CD14-positive monocyte (primary cell): Measurements from ENCODE around the gene KLF6. TPM values are rescaled to one million over a fixed set of nuclear protein-coding genes. Genes with fewer than 3 reads are reported as not detected.

Experiments used
- DNase-seq, 3 donors: peaks; one replicate each; pipeline ENCODE4 v3.0.0-alpha.2; 2011 to 2022
- H2AFZ ChIP-seq: 2 replicates; pipeline ENCODE4 v1.6.0; 2012; ENCODE audit warnings: mild to moderate bottlenecking, low read depth, low read length, inconsistent platforms; ENCODE audit not compliant: insufficient read depth, poor library complexity, severe bottlenecking
- H3K27ac ChIP-seq, 2 donors: 1 replicate in 1 of 2; 2 replicates in 1 of 2; pipeline ENCODE4 v1.5.1; 2012 to 2013; ENCODE audit warnings: low read length in 2 of 2, control low read depth in 1 of 2, inconsistent platforms in 1 of 2, low read depth in 1 of 2, mild to moderate bottlenecking in 1 of 2
- H3K27me3 ChIP-seq, 2 donors: one replicate each; pipeline versions ENCODE4 v1.6.0 to v1.6.1; 2011 to 2013; ENCODE audit warnings: low read length in 2 of 2; ENCODE audit not compliant: control insufficient read depth in 2 of 2, insufficient read depth in 2 of 2
- H3K36me3 ChIP-seq, 2 donors: replicated peaks in 1 of 2; 1 replicate in 1 of 2; 2 replicates in 1 of 2; pipeline versions ENCODE4 v1.5.1 to v1.6.1; 2012 to 2013; ENCODE audit warnings: low read length in 2 of 2, control low read depth in 1 of 2, inconsistent platforms in 1 of 2, mild to moderate bottlenecking in 1 of 2; ENCODE audit not compliant: insufficient read depth in 2 of 2, control insufficient read depth in 1 of 2
- H3K4me1 ChIP-seq, 2 donors: 1 replicate in 1 of 2; 2 replicates in 1 of 2; pipeline versions ENCODE4 v1.5.1 to v1.6.1; 2012 to 2013; ENCODE audit warnings: low read length in 2 of 2, control low read depth in 1 of 2, inconsistent platforms in 1 of 2, mild to moderate bottlenecking in 1 of 2, moderate library complexity in 1 of 2; ENCODE audit not compliant: insufficient read depth in 2 of 2, control insufficient read depth in 1 of 2
- H3K4me2 ChIP-seq: replicated peaks from 2 replicates; pipeline ENCODE3; 2012; ENCODE audit warnings: low read length, moderate library complexity, mild to moderate bottlenecking; ENCODE audit not compliant: poor library complexity, severe bottlenecking; ENCODE audit errors: extremely low read depth
- H3K4me3 ChIP-seq, 3 experiments: fragments of 200-600 bp in 1 of 3; sonication (generic) in 1 of 3; replicated peaks in 1 of 3; 1 replicate in 2 of 3; 2 replicates in 1 of 3; pipeline ENCODE4 v1.5.1; 2011 to 2013; ENCODE audit warnings: low read length in 3 of 3, mild to moderate bottlenecking in 3 of 3, control low read depth in 2 of 3, low read depth in 2 of 3, inconsistent platforms in 1 of 3, moderate library complexity in 1 of 3
- H3K79me2 ChIP-seq: 2 replicates; pipeline ENCODE4 v1.6.0; 2012; ENCODE audit warnings: mild to moderate bottlenecking, control low read depth, inconsistent platforms, low read length, moderate library complexity; ENCODE audit not compliant: insufficient read depth
- H3K9ac ChIP-seq: 2 replicates; pipeline ENCODE4 v1.6.0; 2017; ENCODE audit warnings: low read length, mild to moderate bottlenecking; ENCODE audit not compliant: insufficient read depth, poor library complexity, severe bottlenecking
- H3K9me3 ChIP-seq, 2 donors: replicated peaks in 1 of 2; 1 replicate in 1 of 2; 2 replicates in 1 of 2; pipeline versions ENCODE4 v1.5.1 to v1.6.1; 2012 to 2013; ENCODE audit warnings: low read length in 2 of 2, control low read depth in 1 of 2; ENCODE audit not compliant: control insufficient read depth in 1 of 2, insufficient read depth in 1 of 2
- H4K20me1 ChIP-seq: 2 replicates; pipeline ENCODE4 v1.6.0; 2012; ENCODE audit warnings: mild to moderate bottlenecking, low read length, control low read depth, moderate library complexity; ENCODE audit not compliant: insufficient read depth
- H3K27ac Mint-ChIP-seq, 7 donors: one replicate each; pipeline ENCODE4 v1.8.0; 2020; ENCODE audit warnings: mild to moderate bottlenecking in 7 of 7, mixed read lengths in 7 of 7, moderate library complexity in 6 of 7, inconsistent platforms in 2 of 7
- H3K27me3 Mint-ChIP-seq, 3 donors: one replicate each; pipeline ENCODE4 v1.8.0; 2021 to 2022; ENCODE audit warnings: low read depth in 3 of 3, mild to moderate bottlenecking in 3 of 3, mixed read lengths in 3 of 3, moderate library complexity in 3 of 3, inconsistent platforms in 1 of 3
- H3K36me3 Mint-ChIP-seq, 2 donors: one replicate each; pipeline ENCODE4 v1.8.0; 2020; ENCODE audit warnings: mixed read lengths in 2 of 2, inconsistent platforms in 1 of 2, mild to moderate bottlenecking in 1 of 2
- H3K4me1 Mint-ChIP-seq: one replicate; pipeline ENCODE4 v1.8.0; 2020; ENCODE audit warnings: mild to moderate bottlenecking, mixed read lengths
- H3K4me3 Mint-ChIP-seq, 2 donors: one replicate each; pipeline ENCODE4 v1.8.0; 2020; ENCODE audit warnings: mild to moderate bottlenecking in 2 of 2, mixed read lengths in 2 of 2, moderate library complexity in 1 of 2
- H3K9me3 Mint-ChIP-seq, 7 donors: one replicate each; pipeline ENCODE4 v1.8.0; 2020 to 2022; ENCODE audit warnings: mixed read lengths in 7 of 7, mild to moderate bottlenecking in 6 of 7, moderate library complexity in 6 of 7, inconsistent platforms in 2 of 7
- WGBS: methylation state at CpG from one replicate; pipeline ENCODE4 v1.1.5; 2013; ENCODE audit warnings: missing lambda C conversion rate; ENCODE audit not compliant: insufficient coverage; 5-methylcytosine and 5-hydroxymethylcytosine counted together
- intact Hi-C, 2 donors: fragments of 100-400 bp; cut with micrococcal nuclease; formaldehyde crosslinking; loops; one replicate each; pipeline versions ENCODE4 v1.15.0 to v1.15.1; 2023
- polyA plus RNA-seq, 3 donors: library from polyadenylated mRNA; depleted of rRNA in 1 of 3; unstranded in 2 of 3; stranded (reverse) in 1 of 3; fragments of 300-500 nt in 2 of 3; fragments of >200 nt in 1 of 3; fragmentation: Illumina TruSeq in 2 of 3; gene quantifications; 1 replicate in 2 of 3; 2 replicates in 1 of 3; pipeline ENCODE4 v1.2.3, GENCODE V29; 2012 to 2021
- TF ChIP-seq, protein P1 (sequence below): fragments of 200-600 bp; IDR thresholded peaks from one replicate; pipeline ENCODE4 v1.8.0; 2022; ENCODE audit warnings: antibody characterized with exemption, mild to moderate bottlenecking

KLF6 gene
- polyA plus RNA-seq, 3 donors, result 436 to 510 (median 499) TPM

DNA sequence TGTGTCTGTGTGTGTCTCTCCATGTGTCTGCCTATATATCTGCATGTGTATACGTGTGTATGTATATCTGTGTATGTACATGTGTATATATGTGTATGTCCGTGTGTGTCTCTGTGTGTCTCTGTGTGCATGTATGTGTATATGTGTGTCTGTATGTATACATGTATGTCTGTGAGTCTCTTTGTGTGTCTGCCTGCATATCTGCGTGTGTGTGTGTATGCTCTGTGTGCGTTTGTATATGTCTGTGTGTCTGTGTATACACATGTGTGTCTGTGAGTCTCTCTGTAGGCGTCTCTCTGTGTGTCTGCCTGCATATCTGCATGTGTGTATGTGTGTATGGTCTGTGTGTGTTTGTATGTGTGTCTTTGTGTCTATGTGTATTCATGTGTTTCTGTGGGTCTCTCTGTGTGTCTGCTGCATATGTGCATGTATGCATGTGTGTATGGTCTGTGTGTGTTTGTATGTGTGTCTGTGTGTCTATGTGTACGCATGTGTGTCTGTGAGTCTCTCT is 23.7 kb upstream of the KLF6 start:
- no peak for DNase-seq
- H4K20me1 ChIP-seq, result no peaks in the 10 kb centered on the region
- H3K4me2 ChIP-seq, result no peak overlapping the region
- no peaks in the 10 kb centered on the region for H3K27me3 ChIP-seq
- peaks cover 57 to 60% of the 10 kb centered on the region in 2 donors for H3K4me1 ChIP-seq
- no peaks in the 10 kb centered on the region for H3K9me3 ChIP-seq
- Mint-ChIP-seq H3K4me1 (peaks cover 25% of the 10 kb centered on the region), H3K36me3 (peaks cover 3 to 8% of the 10 kb centered on the region in 2 donors), H3K4me3 (no peak overlapping the region), H3K27me3 (no peaks in the 10 kb centered on the region), H3K27ac (peak overlapping the region in 4 of 7 donors; percentile 4 to 51 (median 16)), H3K9me3 (no peaks in the 10 kb centered on the region)
- H3K9ac ChIP-seq, result no peak overlapping the region
- no peaks in the 10 kb centered on the region for H3K79me2 ChIP-seq
- intact Hi-C loops, result no loop called here
- TF ChIP-seq, protein P1, sequence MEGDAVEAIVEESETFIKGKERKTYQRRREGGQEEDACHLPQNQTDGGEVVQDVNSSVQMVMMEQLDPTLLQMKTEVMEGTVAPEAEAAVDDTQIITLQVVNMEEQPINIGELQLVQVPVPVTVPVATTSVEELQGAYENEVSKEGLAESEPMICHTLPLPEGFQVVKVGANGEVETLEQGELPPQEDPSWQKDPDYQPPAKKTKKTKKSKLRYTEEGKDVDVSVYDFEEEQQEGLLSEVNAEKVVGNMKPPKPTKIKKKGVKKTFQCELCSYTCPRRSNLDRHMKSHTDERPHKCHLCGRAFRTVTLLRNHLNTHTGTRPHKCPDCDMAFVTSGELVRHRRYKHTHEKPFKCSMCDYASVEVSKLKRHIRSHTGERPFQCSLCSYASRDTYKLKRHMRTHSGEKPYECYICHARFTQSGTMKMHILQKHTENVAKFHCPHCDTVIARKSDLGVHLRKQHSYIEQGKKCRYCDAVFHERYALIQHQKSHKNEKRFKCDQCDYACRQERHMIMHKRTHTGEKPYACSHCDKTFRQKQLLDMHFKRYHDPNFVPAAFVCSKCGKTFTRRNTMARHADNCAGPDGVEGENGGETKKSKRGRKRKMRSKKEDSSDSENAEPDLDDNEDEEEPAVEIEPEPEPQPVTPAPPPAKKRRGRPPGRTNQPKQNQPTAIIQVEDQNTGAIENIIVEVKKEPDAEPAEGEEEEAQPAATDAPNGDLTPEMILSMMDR, result no peak
- H3K27ac ChIP-seq, result no peak overlapping the region
- H2AFZ ChIP-seq, result no peak overlapping the region
- WGBS, result 96% methylated on average over 6 of the region's 6 CpGs
- H3K36me3 ChIP-seq, result no peaks in the 10 kb centered on the region
- no peak overlapping the region for H3K4me3 ChIP-seq

DNA sequence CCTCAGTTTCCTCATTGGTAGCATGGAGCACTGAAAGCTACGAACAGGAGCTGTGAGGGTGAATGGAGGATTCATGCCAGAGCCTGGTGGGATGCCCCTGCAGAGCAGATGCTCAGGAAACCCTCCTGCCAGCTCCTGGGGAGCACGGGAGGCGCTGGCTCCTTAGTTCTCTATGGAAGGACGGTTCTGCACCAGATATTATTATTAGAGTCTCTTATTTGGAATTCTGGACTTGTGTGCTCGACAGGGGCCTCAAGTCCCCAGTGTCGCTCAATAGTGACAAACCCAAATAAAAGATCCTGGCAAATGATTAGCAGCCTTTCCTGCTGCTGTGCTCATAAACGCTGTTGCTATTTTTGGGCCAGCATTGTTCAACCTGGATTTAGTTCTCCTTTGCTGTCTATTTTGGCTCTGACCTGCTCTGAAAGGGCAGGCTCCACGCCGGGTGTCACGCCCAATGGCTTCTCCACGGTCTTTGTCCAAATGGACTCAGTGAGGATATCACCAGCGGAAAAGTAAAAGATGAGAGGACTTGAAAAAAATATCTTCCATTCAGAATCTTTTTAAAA is 23.0 kb upstream of the KLF6 start:
- TF ChIP-seq, protein P1, result no peak
- H2AFZ ChIP-seq, result no peak overlapping the region
- H3K27ac ChIP-seq, result no peak overlapping the region

More for the DNA sequence above, 23.0 kb upstream of the KLF6 start:
- no peaks in the 10 kb centered on the region for H4K20me1 ChIP-seq
- no peak overlapping the region for H3K9ac ChIP-seq
- H3K4me3 ChIP-seq, result no peak overlapping the region
- no peaks in the 10 kb centered on the region for H3K9me3 ChIP-seq
- no peak overlapping the region for H3K4me2 ChIP-seq
- Mint-ChIP-seq H3K9me3 (no peaks in the 10 kb centered on the region), H3K27me3 (no peaks in the 10 kb centered on the region), H3K36me3 (peaks cover 3 to 8% of the 10 kb centered on the region in 2 donors), H3K27ac (peak overlapping the region in 6 of 7 donors; percentile 68 to 98 (median 76)), H3K4me1 (peaks cover 25% of the 10 kb centered on the region), H3K4me3 (no peak overlapping the region)
- H3K4me1 ChIP-seq, result peaks cover 64 to 68% of the 10 kb centered on the region in 2 donors
- H3K79me2 ChIP-seq, result no peaks in the 10 kb centered on the region
- 53% methylated on average over 4 of the region's 12 CpGs for WGBS
- H3K27me3 ChIP-seq, result no peaks in the 10 kb centered on the region
- intact Hi-C loops, result no loop called here
- H3K36me3 ChIP-seq, result no peaks in the 10 kb centered on the region
- DNase-seq, result no peak
